Spleen (tissue), 11 donors: ENCODE results near the gene HOXB9. TPM values are rescaled to one million over a fixed set of nuclear protein-coding genes. Genes with fewer than 3 reads are reported as not detected.
A peak's percentile ranks its signal among the peaks of the same experiment; 100 is the strongest.

Experiments
- DNase-seq: peaks from one replicate; pipeline ENCODE4 v3.0.0-alpha.2; 2020
- H3K27ac ChIP-seq, 8 donors: fragments of 200-600 bp; sonication (generic) in 7 of 8; 1 replicate in 4 of 8; 2 replicates in 4 of 8; pipeline versions ENCODE4 v1.5.0 to v1.8.0; 2016 to 2021; ENCODE audit warnings: inconsistent platforms in 4 of 8, mild to moderate bottlenecking in 4 of 8, moderate library complexity in 1 of 8
- H3K27me3 ChIP-seq, 7 donors: fragments of 200-600 bp; sonication (generic) in 6 of 7; replicated peaks in 1 of 7; 1 replicate in 4 of 7; 2 replicates in 3 of 7; pipeline versions ENCODE4 v1.5.0 to v1.8.0; 2016 to 2021; ENCODE audit warnings: inconsistent platforms in 3 of 7, mild to moderate bottlenecking in 1 of 7
- H3K36me3 ChIP-seq, 6 donors: fragments of 200-600 bp; sonication (generic) in 5 of 6; 1 replicate in 4 of 6; 2 replicates in 2 of 6; pipeline versions ENCODE4 v1.5.0 to v1.8.0; 2016 to 2021; ENCODE audit warnings: inconsistent platforms in 2 of 6
- H3K4me1 ChIP-seq, 6 donors: fragments of 200-600 bp; sonication (generic) in 5 of 6; 1 replicate in 3 of 6; 2 replicates in 3 of 6; pipeline versions ENCODE4 v1.5.0 to v1.8.0; 2016 to 2021; ENCODE audit warnings: inconsistent platforms in 3 of 6
- H3K4me3 ChIP-seq, 8 donors: fragments of 200-600 bp; sonication (generic) in 7 of 8; 1 replicate in 4 of 8; 2 replicates in 4 of 8; pipeline versions ENCODE4 v1.5.0 to v1.8.0; 2016 to 2021; ENCODE audit warnings: inconsistent platforms in 4 of 8, mild to moderate bottlenecking in 4 of 8, moderate library complexity in 2 of 8
- H3K9me3 ChIP-seq, 8 donors: fragments of 200-600 bp; sonication (generic) in 7 of 8; 1 replicate in 4 of 8; 2 replicates in 4 of 8; pipeline versions ENCODE4 v1.5.0 to v1.8.0; 2016 to 2021; ENCODE audit warnings: inconsistent platforms in 4 of 8
- CTCF ChIP-seq, 11 experiments: fragments of 200-600 bp in 7 of 11; fragments of 450-650 bp in 4 of 11; sonication (generic) in 4 of 11; IDR thresholded peaks in 8 of 11; conservative IDR thresholded peaks in 3 of 11; 1 replicate in 7 of 11; 2 replicates in 4 of 11; pipeline versions ENCODE4 v1.4.0 to v1.8.0; 2016 to 2021; ENCODE audit warnings: antibody characterized with exemption in 11 of 11, inconsistent platforms in 4 of 11, mild to moderate bottlenecking in 1 of 11
- POLR2A ChIP-seq, 3 donors: fragments of 450-650 bp; IDR thresholded peaks; one replicate each; pipeline ENCODE4 v1.5.1; 2017; ENCODE audit warnings: antibody characterized with exemption in 3 of 3, mild to moderate bottlenecking in 1 of 3
- POLR2AphosphoS5 ChIP-seq, 3 donors: sonication (generic); formaldehyde crosslinking; IDR thresholded peaks; one replicate each; pipeline ENCODE4 v1.5.1; 2017; ENCODE audit warnings: antibody characterized with exemption in 3 of 3
- WGBS, 5 donors: extraction: QIAGEN DNeasy Blood & Tissue Kit in 3 of 5; methylation state at CpG; one replicate each; pipeline versions ENCODE4 v1.1.5 to v1.1.7; 2013 to 2018; 5-methylcytosine and 5-hydroxymethylcytosine counted together
- intact Hi-C: fragments of 100-400 bp; cut with DNase I; formaldehyde crosslinking; loops from one replicate; pipeline ENCODE4 v1.15.0; 2023; ENCODE audit warnings: low total_unique reads
- polyA plus RNA-seq, 3 donors: library from polyadenylated mRNA; stranded (reverse); fragments of 200-250 nt; gene quantifications; one replicate each; pipeline ENCODE4 v1.2.1, GENCODE V29; 2013
- total RNA-seq, 7 donors: library from RNA; depleted of rRNA in 3 of 7; stranded (reverse); fragments of >200 nt in 3 of 7; fragmentation: NEBNext Ultra II Directional in 4 of 7; extraction: Animal tissue kit (Norgen Biotek cat#: 25700) in 4 of 7; gene quantifications; one replicate each; pipeline versions ENCODE4 v1.1.0 to v1.2.1, GENCODE V29; 2016 to 2021
- donor health status: healthy with polysubstance abuse.
- donor health status: DM: no; HTN: no; CAD: no; lungs with moderate emphysema.
- donor health status: DM: no; HTN: no; CAD: no.
- donor health status: Bipolar disorder and iron deficiency.
- donor health status: healthy.
- donor health status: DM: no; HTN: no; CAD: no.
- donor health status: DM: yes; HTN: yes; CAD: no.

The HOXB9 gene
- total and polyA plus RNA-seq, 10 donors, result 0.10 to 0.50 (median 0.42) TPM; not detected in 5

GRCh38 chr17:48629411-48629759 is 3.2 kb upstream of the HOXB9 start:
- no peak overlapping the region for H3K27ac ChIP-seq
- H3K27me3 ChIP-seq, result peaks cover 26 to 100% (median 100%) of the 10 kb centered on the region in 7 donors
- intact Hi-C loops, result no loop called here
- H3K36me3 ChIP-seq, result no peaks in the 10 kb centered on the region
- peaks cover 25 to 41% (median 31%) of the 10 kb centered on the region in 6 donors for H3K4me1 ChIP-seq
- peak; percentile 33 for DNase-seq
- TF ChIP-seq POLR2AphosphoS5 (IDR thresholded peaks at IDR 0.05) (no peak), POLR2A (IDR thresholded peaks at IDR 0.05) (no peak), CTCF (IDR thresholded peaks at IDR 0.05 in 8 of 11, conservative IDR thresholded peaks at IDR 0.05 in 3 of 11) (no peak)
- H3K4me3 ChIP-seq, result no peak overlapping the region
- no peaks in the 10 kb centered on the region for H3K9me3 ChIP-seq
- 51 to 71% (median 60%) methylated on average over 5 of the region's 5 CpGs for WGBS, 5 donors

- Histone ChIP-seq H3K4me1 (peaks cover 25 to 37% (median 29%) of the 10 kb centered on the region in 6 donors), H3K9me3 (no peaks in the 10 kb centered on the region), H3K27ac (no peak overlapping the region), H3K36me3 (no peaks in the 10 kb centered on the region), H3K27me3 (peaks cover 21 to 100% (median 100%) of the 10 kb centered on the region in 7 donors), H3K4me3 (no peak overlapping the region)
- intact Hi-C loops, result no loop called here
- WGBS, 5 donors, result 32 to 41% (median 36%) methylated on average over 5 of the region's 5 CpGs
- no peak for DNase-seq
- no peak for TF ChIP-seq CTCF (IDR thresholded peaks at IDR 0.05 in 8 of 11, conservative IDR thresholded peaks at IDR 0.05 in 3 of 11)
- no peak for TF ChIP-seq POLR2AphosphoS5 (IDR thresholded peaks at IDR 0.05)
- no peak for TF ChIP-seq POLR2A (IDR thresholded peaks at IDR 0.05)
Observed at GRCh38 chr17:48628649-48629410, 2.7 kb upstream of the HOXB9 start.

GRCh38 chr17:48627623-48628521 is 1.7 kb upstream of the HOXB9 start:
- peaks cover 22 to 31% (median 26%) of the 10 kb centered on the region in 6 donors for H3K4me1 ChIP-seq
- H3K27me3 ChIP-seq, result peaks cover 15 to 100% (median 100%) of the 10 kb centered on the region in 7 donors
- no peak for DNase-seq
- no peak overlapping the region for H3K4me3 ChIP-seq
- no peaks in the 10 kb centered on the region for H3K9me3 ChIP-seq
- WGBS, 5 donors, result 53 to 72% (median 60%) methylated on average over 27 of the region's 27 CpGs
- H3K36me3 ChIP-seq, result no peaks in the 10 kb centered on the region
- no peak for TF ChIP-seq CTCF (IDR thresholded peaks at IDR 0.05 in 8 of 11, conservative IDR thresholded peaks at IDR 0.05 in 3 of 11)
- no peak for TF ChIP-seq POLR2AphosphoS5 (IDR thresholded peaks at IDR 0.05)
- intact Hi-C loops, result no loop called here
- no peak overlapping the region for H3K27ac ChIP-seq
